GM18858 (cell line): ENCODE results near the gene LARP1.
"Not testable (repeated sequence)": the region's sequence is repeated elsewhere in the genome, so short reads cannot be mapped to it uniquely, and the experiment has no call there.

Experiments used
- ATAC-seq: cut with Tn5 transposase; IDR thresholded peaks from one replicate; pipeline ENCODE4 v1.9.1; 2021; ENCODE audit not compliant: unreplicated experiment

LARP1 gene

DNA sequence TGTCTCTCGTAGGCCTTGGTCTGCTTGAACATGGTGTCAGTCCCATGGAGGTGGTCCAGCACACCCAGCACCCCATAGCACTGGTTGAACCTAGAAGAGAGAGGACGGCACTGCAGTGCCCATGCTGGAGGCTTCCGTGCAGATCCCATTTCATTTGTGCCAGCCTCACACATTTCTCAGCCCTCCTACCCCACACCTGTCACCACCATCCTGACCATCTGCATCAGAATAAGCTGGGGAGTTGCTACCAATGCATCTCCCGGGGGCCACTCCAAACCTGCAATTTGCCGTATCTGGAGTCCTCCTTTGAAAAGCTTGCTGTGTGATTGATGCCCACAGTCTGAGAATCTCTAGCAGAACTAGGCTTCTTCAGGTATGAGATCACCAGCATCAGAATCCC, 65.2 kb downstream of the LARP1 start:
- no peak for ATAC-seq

- not testable (repeated sequence) for ATAC-seq
These were observed 67.7 kb downstream of the LARP1 start for GRCh38 chr5:154822896-154823295.

DNA sequence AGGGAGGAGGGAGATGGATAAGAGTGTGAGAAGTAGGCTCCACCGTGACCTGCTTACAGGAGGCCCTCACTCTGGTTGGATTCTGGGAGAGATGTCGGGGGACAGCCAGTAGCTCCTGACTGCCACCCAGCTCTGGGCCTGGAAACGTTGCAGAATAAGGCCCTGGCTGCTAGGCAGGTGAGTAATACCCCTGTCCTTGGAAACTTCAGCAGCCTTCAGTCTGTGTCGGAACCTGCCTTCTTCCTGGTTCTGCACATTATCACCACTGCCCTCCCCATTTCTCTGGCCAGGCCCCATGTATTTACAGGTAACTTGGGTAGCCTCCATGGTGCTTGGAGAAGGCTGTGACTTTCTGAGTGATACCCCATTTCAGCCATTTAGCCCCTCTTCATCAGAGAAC, 68.4 kb downstream of the LARP1 start:
- no peak for ATAC-seq

- ATAC-seq = no peak
These were observed 68.9 kb downstream of the LARP1 start for GRCh38 chr5:154824070-154824469.

- no peak for ATAC-seq
These were observed 74.0 kb downstream of the LARP1 start for GRCh38 chr5:154829181-154829588.

DNA sequence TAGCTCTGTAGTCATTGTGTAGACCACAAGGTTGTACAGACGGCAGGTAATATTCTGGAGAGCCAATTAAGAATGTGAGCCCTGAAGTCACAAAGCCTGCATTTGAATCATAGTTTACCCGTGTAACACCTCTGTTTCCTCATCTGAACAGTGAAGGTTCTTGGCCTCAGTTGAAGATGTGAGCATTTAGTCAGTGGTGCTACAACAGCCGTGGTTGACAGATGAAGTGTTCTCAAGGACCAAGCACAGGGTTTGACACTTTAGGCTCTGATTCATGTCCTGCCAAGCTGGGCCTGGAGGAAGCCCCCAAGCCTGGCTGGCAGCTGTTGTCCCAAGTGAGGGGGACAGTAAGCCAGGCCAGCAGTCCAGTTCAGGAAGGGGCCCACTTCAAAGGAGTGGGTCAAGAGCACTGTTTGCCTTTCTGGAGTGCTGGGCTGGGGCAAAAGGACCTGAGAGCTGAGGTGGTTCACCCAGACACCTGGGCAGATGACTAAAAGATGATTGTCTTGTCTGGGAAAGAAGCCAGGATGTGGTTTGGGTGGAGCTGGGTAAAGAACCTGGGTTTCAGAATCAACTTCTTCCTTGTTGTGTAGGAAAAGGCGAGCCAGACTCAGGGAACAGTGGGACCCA, 74.5 kb downstream of the LARP1 start:
- no peak for ATAC-seq

DNA sequence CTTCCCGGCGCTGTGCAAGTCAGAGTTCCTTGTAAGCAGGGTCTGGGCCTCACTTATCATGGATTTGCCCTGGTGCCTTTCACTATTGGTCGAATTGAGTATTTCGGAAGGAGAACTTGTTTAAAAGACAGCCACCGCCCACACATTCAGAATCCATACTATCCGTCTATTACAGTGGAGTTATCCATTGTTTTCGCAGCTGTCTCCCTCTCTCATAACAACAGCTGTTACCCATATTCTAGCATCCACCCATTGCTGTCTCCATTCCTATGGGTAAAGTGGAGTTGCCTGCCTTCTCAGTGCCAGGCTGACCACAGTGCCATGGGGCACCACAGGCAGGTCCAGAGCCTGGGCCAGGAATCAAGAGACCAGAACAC, 75.0 kb downstream of the LARP1 start:
- ATAC-seq = no peak

DNA sequence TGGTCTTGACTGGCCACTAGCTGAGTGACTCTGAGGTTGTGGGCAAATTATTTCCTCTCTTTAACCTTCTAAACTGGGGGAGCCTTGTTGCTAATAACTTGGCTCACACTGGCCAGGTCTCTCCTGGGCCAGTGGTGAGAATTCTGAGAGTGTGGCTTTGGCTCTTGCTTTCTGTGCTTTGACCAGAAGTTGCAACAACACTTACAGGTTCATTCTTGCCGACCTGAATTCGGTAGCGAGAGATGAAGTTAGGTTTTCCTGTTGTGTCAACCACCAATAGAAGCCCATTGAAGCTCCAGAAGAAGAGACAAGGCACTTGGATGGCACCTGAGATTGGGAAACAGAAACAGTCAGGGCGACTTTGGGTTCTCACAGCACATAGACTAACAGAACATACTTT, 75.4 kb downstream of the LARP1 start:
- no peak for ATAC-seq

GRCh38 chr5:154831451-154831850, 76.3 kb downstream of the LARP1 start:
- ATAC-seq = no peak

DNA sequence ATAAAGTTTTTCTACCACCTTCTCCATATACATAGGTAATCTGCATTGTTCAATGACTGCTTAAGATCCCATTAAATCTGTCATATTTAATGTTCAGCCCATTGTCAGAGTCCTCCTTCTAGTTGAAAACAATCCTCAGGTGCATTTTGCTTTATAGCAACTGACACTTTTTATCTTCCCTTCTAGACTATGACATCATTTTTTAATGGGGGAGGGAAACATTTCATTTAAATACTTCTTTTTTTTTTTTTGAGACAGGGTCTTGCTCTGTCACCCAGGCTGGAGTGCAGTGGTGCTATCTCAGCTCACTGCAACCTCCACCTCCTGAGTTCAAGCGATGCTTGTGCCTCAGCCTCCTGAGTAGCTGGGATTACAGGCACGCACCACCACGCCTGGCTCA, 77.6 kb downstream of the LARP1 start:
- not testable (repeated sequence) for ATAC-seq

DNA sequence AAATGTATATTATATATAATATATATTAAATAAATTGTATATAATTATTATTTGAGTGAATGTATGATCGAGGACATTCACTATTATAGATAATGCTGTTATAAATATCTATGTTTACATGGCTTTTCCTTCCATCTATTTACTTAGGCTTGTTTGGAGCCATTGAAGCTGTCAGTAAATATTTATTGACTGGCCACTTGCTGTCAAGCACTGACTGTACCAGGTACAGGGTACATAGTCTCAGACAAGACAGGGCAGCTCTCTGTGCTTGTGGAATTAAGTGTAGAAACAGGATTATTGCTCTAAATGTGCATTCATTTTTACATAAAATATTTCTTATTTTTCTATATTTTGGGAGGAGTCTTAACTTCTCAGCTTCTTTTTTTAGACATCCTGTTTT, 78.9 kb downstream of the LARP1 start:
- ATAC-seq = no peak

DNA sequence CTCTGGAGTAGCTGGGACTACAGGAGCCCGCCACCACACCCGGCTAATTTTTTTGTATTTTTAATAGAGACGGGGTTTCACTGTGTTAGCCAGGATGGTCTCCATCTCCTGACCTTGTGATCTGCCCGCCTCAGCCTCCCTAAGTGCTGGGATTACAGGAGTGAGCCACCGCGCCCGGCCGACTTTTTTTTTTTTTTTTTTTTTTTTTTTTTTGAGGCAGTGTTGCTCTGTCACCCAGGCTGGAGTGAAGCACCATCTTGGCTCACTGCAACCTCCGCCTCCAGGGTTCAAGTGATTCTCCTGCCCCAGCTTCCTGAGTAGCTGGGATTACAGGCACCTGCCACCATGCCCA, 80.5 kb downstream of the LARP1 start:
- ATAC-seq = not testable (repeated sequence)

DNA sequence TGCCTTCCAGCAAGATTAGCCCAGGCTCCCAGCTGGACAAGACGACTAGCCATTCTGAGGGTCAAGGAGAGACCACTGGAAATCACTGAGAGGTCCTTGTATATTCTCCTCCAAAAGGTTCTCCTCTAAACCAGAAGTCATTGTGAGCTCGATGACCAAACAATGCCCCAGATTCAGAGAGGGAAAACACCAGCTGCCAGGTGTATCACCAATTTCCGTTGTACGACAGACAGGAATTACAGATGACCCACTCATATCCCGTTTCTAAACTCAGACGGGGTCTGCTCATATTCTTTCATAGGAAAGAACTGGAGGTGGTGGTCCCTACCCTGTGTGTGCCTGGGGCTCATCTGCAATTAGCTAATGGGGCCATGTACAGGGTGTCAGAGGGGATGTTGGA, 81.0 kb downstream of the LARP1 start:
- ATAC-seq = no peak

GRCh38 chr5:154837009-154837901, 82.1 kb downstream of the LARP1 start:
- no peak for ATAC-seq

GRCh38 chr5:154840435-154841272, 85.5 kb downstream of the LARP1 start:
- no peak for ATAC-seq

GRCh38 chr5:154841273-154841661, 86.1 kb downstream of the LARP1 start:
- ATAC-seq = no peak

GRCh38 chr5:154842689-154843530, 87.7 kb downstream of the LARP1 start:
- ATAC-seq = no peak

DNA sequence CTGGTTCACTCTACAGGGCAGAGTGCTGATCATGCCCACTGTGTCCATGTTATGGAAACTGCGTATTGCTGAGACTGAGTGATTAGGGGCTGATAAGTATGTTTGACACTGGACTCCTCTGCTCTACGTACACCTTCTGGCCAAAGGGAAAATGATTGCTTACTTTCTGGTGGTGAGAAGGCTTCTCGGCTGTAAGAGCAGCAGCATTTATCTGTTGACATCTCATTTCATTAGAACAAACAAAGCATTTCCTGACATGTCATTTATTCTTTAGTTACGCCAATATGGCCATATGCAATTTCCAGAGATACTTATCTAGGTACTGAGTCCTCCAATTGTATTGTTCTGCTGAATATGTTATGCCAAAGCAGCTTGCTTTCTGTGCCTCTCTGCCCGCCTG, 89.6 kb downstream of the LARP1 start:
- no peak for ATAC-seq

DNA sequence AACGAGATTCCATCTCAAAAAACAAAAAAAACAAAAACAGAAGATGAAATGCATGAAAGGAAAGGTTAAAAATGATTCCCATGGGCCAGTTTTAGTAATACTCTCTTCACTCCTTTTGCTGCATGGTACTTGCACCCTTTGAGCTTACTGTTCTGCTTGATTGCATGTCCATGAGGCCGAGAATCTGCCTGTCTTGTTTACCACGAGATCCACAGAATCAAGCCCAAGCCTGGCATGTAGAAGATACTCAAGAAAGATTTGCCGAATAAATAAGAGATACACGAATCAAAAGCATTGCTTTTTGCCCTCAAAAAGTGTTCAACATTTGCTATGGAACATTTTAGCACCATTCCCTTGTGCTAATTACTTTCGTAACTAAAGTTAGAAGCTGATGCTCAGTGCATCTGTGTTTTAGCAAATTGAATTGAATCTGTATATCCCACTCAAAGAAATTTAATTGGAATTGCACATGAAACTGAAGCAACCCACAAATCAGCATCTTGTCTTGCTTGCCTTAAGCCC, 94.1 kb downstream of the LARP1 start:
- ATAC-seq = no peak

GRCh38 chr5:154849791-154850201, 94.6 kb downstream of the LARP1 start:
- ATAC-seq = no peak
